ENCODE data around the gene PRDM2. TPM values are rescaled to one million over a fixed set of nuclear protein-coding genes. Genes with fewer than 3 reads are reported as not detected.
A peak's percentile ranks its signal among the peaks of the same experiment; 100 is the strongest.

The PRDM2 gene
- total and polyA plus RNA-seq, 4 donors, result 11.1 to 58.7 (median 38.2) TPM

- ATAC-seq (ENCODE audit: low FRiP score) (peak; percentile 41), DNase-seq (no peak)
- intact Hi-C loops (cut with DNase I), result no loop called here
- H3K27me3 ChIP-seq (ENCODE audit: control insufficient read depth in 1 of 2, insufficient read depth in 2 of 2, low read length in 1 of 2), result no peaks in the 10 kb centered on the region
- H3K27ac ChIP-seq (ENCODE audit: low read depth in 1 of 2, low read length in 2 of 2), result no peak overlapping the region
- no peaks in the 10 kb centered on the region for H3K4me1 ChIP-seq (ENCODE audit: control insufficient read depth in 1 of 2, insufficient read depth in 2 of 2, low read length in 2 of 2)
- H3K9me3 ChIP-seq (ENCODE audit: control insufficient read depth, low read length), result no peaks in the 10 kb centered on the region
- WGBS, 2 donors, result 90 to 91% methylated on average over 4 of the region's 4 CpGs
- no peak overlapping the region for H3K4me3 ChIP-seq (ENCODE audit: low read length in 2 of 2)
- no peaks in the 10 kb centered on the region for H3K36me3 ChIP-seq (ENCODE audit: control insufficient read depth in 1 of 2, insufficient read depth in 2 of 2, low read length in 1 of 2)
These were observed 23.8 kb downstream of the PRDM2 start for GRCh38 chr1:13723810-13724209.

DNA sequence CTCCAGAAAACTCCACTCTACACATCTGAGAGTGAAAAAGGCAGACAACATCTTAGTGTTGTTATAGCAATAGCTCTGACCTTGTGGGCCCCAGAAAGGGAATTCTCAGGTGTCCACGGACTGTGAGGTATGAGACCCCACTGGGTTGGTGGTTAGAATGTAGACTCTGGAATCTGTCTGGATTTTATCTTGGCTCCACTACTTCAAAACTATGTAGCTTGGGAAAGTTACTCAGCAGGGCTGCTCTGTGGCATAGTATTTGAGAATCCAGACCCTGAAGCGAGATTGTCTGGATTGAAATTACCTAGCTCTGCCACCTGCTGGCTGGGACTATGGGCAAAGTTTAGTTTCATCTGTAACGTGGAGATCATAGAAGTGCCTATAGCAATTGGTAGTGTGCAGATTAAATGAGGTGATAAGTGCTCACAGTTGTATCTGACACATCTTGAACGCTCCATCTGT, 25.8 kb downstream of the PRDM2 start:
- ATAC-seq (ENCODE audit: low FRiP score) (no peak), DNase-seq (no peak)
- no peaks in the 10 kb centered on the region for H3K9me3 ChIP-seq (ENCODE audit: control insufficient read depth, low read length)
- no peaks in the 10 kb centered on the region for H3K27me3 ChIP-seq (ENCODE audit: control insufficient read depth in 1 of 2, insufficient read depth in 2 of 2, low read length in 1 of 2)
- H3K4me1 ChIP-seq (ENCODE audit: control insufficient read depth in 1 of 2, insufficient read depth in 2 of 2, low read length in 2 of 2), result no peaks in the 10 kb centered on the region
- H3K4me3 ChIP-seq (ENCODE audit: low read length in 2 of 2), result no peak overlapping the region
- no peak overlapping the region for H3K27ac ChIP-seq (ENCODE audit: low read depth in 1 of 2, low read length in 2 of 2)
- intact Hi-C loops (cut with DNase I), result no loop called here
- 34 to 36% methylated on average over 4 of the region's 4 CpGs for WGBS, 2 donors
- H3K36me3 ChIP-seq (ENCODE audit: control insufficient read depth in 1 of 2, insufficient read depth in 2 of 2, low read length in 1 of 2), result no peaks in the 10 kb centered on the region

DNA sequence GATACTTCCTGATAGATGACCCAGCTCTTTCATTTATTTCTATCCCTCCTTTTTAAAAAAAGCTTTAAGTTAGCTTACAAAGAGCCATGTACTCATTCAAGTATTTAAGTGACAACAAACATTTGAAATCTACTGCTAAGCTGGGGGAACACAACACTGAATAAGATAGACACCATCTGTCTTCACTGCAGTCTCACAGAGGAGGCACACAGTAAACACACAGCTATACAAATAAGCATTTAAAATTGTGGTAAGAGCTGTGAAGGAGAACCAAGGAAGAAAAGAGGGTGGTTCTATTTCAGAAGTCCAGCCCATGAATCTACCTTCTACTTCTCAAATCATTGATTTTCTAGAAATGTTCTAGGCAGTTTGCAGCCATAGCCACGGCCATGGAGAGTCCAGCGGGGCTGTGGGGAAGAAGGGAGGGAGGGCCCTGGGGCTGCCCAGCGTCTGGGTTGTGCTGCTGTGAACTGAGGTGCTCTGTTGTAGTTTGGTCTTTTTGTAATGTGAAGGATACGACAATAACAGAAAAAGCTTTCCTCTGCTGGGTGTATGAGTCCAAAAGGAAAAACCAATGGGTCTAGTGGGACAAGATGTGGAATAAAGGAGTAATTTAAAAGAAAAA, 28.2 kb downstream of the PRDM2 start:
- intact Hi-C loops (cut with DNase I), result no loop called here
- peaks cover 0 to 1% of the 10 kb centered on the region in 2 donors for H3K4me1 ChIP-seq (ENCODE audit: control insufficient read depth in 1 of 2, insufficient read depth in 2 of 2, low read length in 2 of 2)
- ATAC-seq (ENCODE audit: low FRiP score), result no peak
- no peak overlapping the region for H3K27ac ChIP-seq (ENCODE audit: low read depth in 1 of 2, low read length in 2 of 2)
- DNase-seq, result no peak
- WGBS, 2 donors, result 82 to 86% methylated on average over 4 of the region's 4 CpGs
- H3K9me3 ChIP-seq (ENCODE audit: control insufficient read depth, low read length), result no peaks in the 10 kb centered on the region
- H3K4me3 ChIP-seq (ENCODE audit: low read length in 2 of 2), result no peak overlapping the region
- H3K36me3 ChIP-seq (ENCODE audit: control insufficient read depth in 1 of 2, insufficient read depth in 2 of 2, low read length in 1 of 2), result no peaks in the 10 kb centered on the region
- H3K27me3 ChIP-seq (ENCODE audit: control insufficient read depth in 1 of 2, insufficient read depth in 2 of 2, low read length in 1 of 2), result no peaks in the 10 kb centered on the region

DNA sequence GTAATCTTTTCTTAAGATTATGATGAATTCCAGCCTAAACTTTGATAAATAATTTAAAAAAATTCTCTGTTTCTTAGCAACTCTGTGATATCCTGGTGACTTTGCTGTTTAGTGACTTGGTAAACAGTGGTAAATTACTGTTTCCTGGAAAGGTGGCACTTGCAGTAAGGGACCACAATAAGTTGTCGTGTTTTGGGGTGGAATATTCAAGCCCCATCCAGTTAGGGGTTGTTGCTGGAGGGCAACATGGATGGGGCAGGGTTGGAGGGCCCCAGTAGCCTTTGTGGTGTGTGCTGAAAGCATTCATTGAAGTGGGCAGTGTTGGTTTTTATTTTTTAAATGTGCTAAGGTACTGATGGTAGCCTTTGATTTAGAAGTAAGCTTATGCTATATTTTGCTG, 30.3 kb downstream of the PRDM2 start:
- intact Hi-C loops (cut with DNase I), result no loop called here
- H3K36me3 ChIP-seq (ENCODE audit: control insufficient read depth in 1 of 2, insufficient read depth in 2 of 2, low read length in 1 of 2), result no peaks in the 10 kb centered on the region
- ATAC-seq (ENCODE audit: low FRiP score), result no peak
- no peaks in the 10 kb centered on the region for H3K27me3 ChIP-seq (ENCODE audit: control insufficient read depth in 1 of 2, insufficient read depth in 2 of 2, low read length in 1 of 2)
- H3K27ac ChIP-seq (ENCODE audit: low read depth in 1 of 2, low read length in 2 of 2), result no peak overlapping the region
- 68 to 86% methylated on average over 1 of the region's 1 CpG for WGBS, 2 donors
- no peak overlapping the region for H3K4me3 ChIP-seq (ENCODE audit: low read length in 2 of 2)
- H3K9me3 ChIP-seq (ENCODE audit: control insufficient read depth, low read length), result no peaks in the 10 kb centered on the region
- H3K4me1 ChIP-seq (ENCODE audit: control insufficient read depth in 1 of 2, insufficient read depth in 2 of 2, low read length in 2 of 2), result peaks cover 0 to 3% of the 10 kb centered on the region in 2 donors
- DNase-seq, result no peak

GRCh38 chr1:13730751-13731482, 30.9 kb downstream of the PRDM2 start:
- ATAC-seq (ENCODE audit: low FRiP score) (peak; percentile 56), DNase-seq (peak in 1 of 2 donors; percentile 67)
- WGBS, 2 donors, result 85 to 86% methylated on average over 12 of the region's 12 CpGs
- Histone ChIP-seq H3K9me3 (ENCODE audit: control insufficient read depth, low read length) (no peaks in the 10 kb centered on the region), H3K27ac (ENCODE audit: low read depth in 1 of 2, low read length in 2 of 2) (no peak overlapping the region), H3K4me3 (ENCODE audit: low read length in 2 of 2) (no peak overlapping the region), H3K27me3 (ENCODE audit: control insufficient read depth in 1 of 2, insufficient read depth in 2 of 2, low read length in 1 of 2) (no peaks in the 10 kb centered on the region), H3K36me3 (ENCODE audit: control insufficient read depth in 1 of 2, insufficient read depth in 2 of 2, low read length in 1 of 2) (no peaks in the 10 kb centered on the region), H3K4me1 (ENCODE audit: control insufficient read depth in 1 of 2, insufficient read depth in 2 of 2, low read length in 2 of 2) (peaks cover 0 to 3% of the 10 kb centered on the region in 2 donors)
- intact Hi-C loops (cut with DNase I), result no loop called here

DNA sequence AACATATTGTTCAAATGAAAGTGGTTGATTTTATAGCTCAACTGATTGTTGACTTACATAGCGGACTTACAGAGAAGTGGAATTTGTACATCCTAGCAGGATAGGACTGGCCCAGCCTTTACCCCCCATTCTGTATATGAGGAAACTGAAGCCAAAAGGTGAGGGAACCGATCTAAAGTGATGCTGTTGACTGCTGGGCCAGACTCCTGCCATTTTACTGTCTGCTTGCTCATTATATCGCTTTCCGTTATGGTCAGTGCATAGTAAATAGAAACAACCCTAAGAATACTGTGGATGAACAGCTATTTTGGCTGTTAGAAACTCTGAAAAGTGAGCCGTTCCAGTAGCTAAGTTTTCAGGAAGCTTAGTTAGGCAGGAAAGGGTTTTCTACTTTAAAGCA, 31.9 kb downstream of the PRDM2 start:
- DNase-seq (no peak), ATAC-seq (ENCODE audit: low FRiP score) (no peak)
- Histone ChIP-seq H3K36me3 (ENCODE audit: control insufficient read depth in 1 of 2, insufficient read depth in 2 of 2, low read length in 1 of 2) (no peaks in the 10 kb centered on the region), H3K27ac (ENCODE audit: low read depth in 1 of 2, low read length in 2 of 2) (no peak overlapping the region), H3K4me1 (ENCODE audit: control insufficient read depth in 1 of 2, insufficient read depth in 2 of 2, low read length in 2 of 2) (peaks cover 0 to 3% of the 10 kb centered on the region in 2 donors), H3K27me3 (ENCODE audit: control insufficient read depth in 1 of 2, insufficient read depth in 2 of 2, low read length in 1 of 2) (no peaks in the 10 kb centered on the region), H3K4me3 (ENCODE audit: low read length in 2 of 2) (no peak overlapping the region), H3K9me3 (ENCODE audit: control insufficient read depth, low read length) (no peaks in the 10 kb centered on the region)
- 87 to 88% methylated on average over 5 of the region's 5 CpGs for WGBS, 2 donors
- intact Hi-C loops (cut with DNase I), result no loop called here

- intact Hi-C loops (cut with DNase I), result no loop called here
- no peaks in the 10 kb centered on the region for H3K9me3 ChIP-seq (ENCODE audit: control insufficient read depth, low read length)
- peaks cover 0 to 3% of the 10 kb centered on the region in 2 donors for H3K4me1 ChIP-seq (ENCODE audit: control insufficient read depth in 1 of 2, insufficient read depth in 2 of 2, low read length in 2 of 2)
- H3K27ac ChIP-seq (ENCODE audit: low read depth in 1 of 2, low read length in 2 of 2), result peak overlapping the region; percentile 39 to 51
- H3K4me3 ChIP-seq (ENCODE audit: low read length in 2 of 2), result no peak overlapping the region
- 16% methylated on average over 5 of the region's 5 CpGs for WGBS, 2 donors
- no peaks in the 10 kb centered on the region for H3K27me3 ChIP-seq (ENCODE audit: control insufficient read depth in 1 of 2, insufficient read depth in 2 of 2, low read length in 1 of 2)
- no peak for ATAC-seq (ENCODE audit: low FRiP score)
- DNase-seq, result no peak
- H3K36me3 ChIP-seq (ENCODE audit: control insufficient read depth in 1 of 2, insufficient read depth in 2 of 2, low read length in 1 of 2), result no peaks in the 10 kb centered on the region
These were observed 33.1 kb downstream of the PRDM2 start for GRCh38 chr1:13732971-13733667.

DNA sequence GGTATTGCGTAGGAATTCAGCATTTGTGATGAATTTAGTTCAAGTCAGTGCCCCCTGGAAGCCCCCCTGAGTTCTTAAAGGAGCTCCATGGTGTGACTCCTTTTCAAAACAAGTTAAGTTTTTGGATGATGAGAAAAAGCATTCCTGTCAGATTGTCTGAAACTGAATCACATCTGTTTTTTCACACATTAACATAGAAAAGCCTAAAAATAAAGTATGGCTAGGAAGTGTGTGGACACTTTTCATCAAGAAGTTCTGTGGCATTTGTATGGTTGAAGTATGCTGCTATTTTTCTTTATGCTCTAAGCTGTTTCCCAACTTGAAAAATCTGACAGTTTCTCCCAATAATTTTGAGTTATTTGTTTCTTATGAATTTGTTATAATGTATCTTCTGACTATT, 33.7 kb downstream of the PRDM2 start:
- no peak overlapping the region for H3K4me3 ChIP-seq (ENCODE audit: low read length in 2 of 2)
- H3K9me3 ChIP-seq (ENCODE audit: control insufficient read depth, low read length), result no peaks in the 10 kb centered on the region
- ATAC-seq (ENCODE audit: low FRiP score) (no peak), DNase-seq (no peak)
- no peaks in the 10 kb centered on the region for H3K36me3 ChIP-seq (ENCODE audit: control insufficient read depth in 1 of 2, insufficient read depth in 2 of 2, low read length in 1 of 2)
- no peaks in the 10 kb centered on the region for H3K27me3 ChIP-seq (ENCODE audit: control insufficient read depth in 1 of 2, insufficient read depth in 2 of 2, low read length in 1 of 2)
- WGBS, 2 donors, result 53 to 64% methylated on average over 1 of the region's 1 CpG
- peaks cover 0 to 3% of the 10 kb centered on the region in 2 donors for H3K4me1 ChIP-seq (ENCODE audit: control insufficient read depth in 1 of 2, insufficient read depth in 2 of 2, low read length in 2 of 2)
- H3K27ac ChIP-seq (ENCODE audit: low read depth in 1 of 2, low read length in 2 of 2), result no peak overlapping the region
- intact Hi-C loops (cut with DNase I), result no loop called here
